ENCODE data around the gene SH3RF3.

- TF ChIP-seq CTCF (IDR thresholded peaks at IDR 0.05) (peak in 1 of 6 experiments; percentile 7), POLR2A (IDR thresholded peaks at IDR 0.05) (no peak)
These were observed 253.9 kb downstream of the SH3RF3 start for GRCh38 chr2:109382951-109383350.

Measured in adrenal gland (tissue), 5 donors.